Subcutaneous abdominal adipose tissue (tissue), 5 donors: Measurements from ENCODE around the gene PDGFA.

Experiments used
- H3K27ac ChIP-seq: one replicate; pipeline ENCODE4 v1.7.0; 2013; ENCODE audit warnings: low read depth, mild to moderate bottlenecking, inconsistent platforms, low read length, moderate library complexity
- H3K27me3 ChIP-seq, 5 donors: one replicate each; pipeline ENCODE4 v1.7.0; 2013; ENCODE audit warnings: low read length in 5 of 5, inconsistent platforms in 1 of 5; ENCODE audit not compliant: control insufficient read depth in 5 of 5, insufficient read depth in 4 of 5
- H3K36me3 ChIP-seq, 5 donors: one replicate each; pipeline ENCODE4 v1.7.0; 2013; ENCODE audit warnings: low read length in 5 of 5; ENCODE audit not compliant: control insufficient read depth in 5 of 5, insufficient read depth in 5 of 5
- H3K4me1 ChIP-seq, 5 donors: one replicate each; pipeline ENCODE4 v1.7.0; 2013; ENCODE audit warnings: low read length in 5 of 5, mild to moderate bottlenecking in 3 of 5, moderate library complexity in 1 of 5; ENCODE audit not compliant: control insufficient read depth in 5 of 5, insufficient read depth in 5 of 5
- H3K4me3 ChIP-seq, 5 donors: one replicate each; pipeline ENCODE4 v1.7.0; 2013; ENCODE audit warnings: low read length in 5 of 5, low read depth in 1 of 5
- H3K9ac ChIP-seq, 5 donors: one replicate each; pipeline ENCODE4 v1.7.0; 2013; ENCODE audit warnings: low read length in 5 of 5, mild to moderate bottlenecking in 4 of 5, moderate library complexity in 3 of 5
- H3K9me3 ChIP-seq, 5 donors: one replicate each; pipeline ENCODE4 v1.7.0; 2013; ENCODE audit warnings: low read length in 5 of 5; ENCODE audit not compliant: control insufficient read depth in 5 of 5
- donor health status: healthy.
- donor health status: healthy.
- donor health status: healthy.
- donor health status: healthy.
- donor health status: healthy.

The PDGFA gene

DNA sequence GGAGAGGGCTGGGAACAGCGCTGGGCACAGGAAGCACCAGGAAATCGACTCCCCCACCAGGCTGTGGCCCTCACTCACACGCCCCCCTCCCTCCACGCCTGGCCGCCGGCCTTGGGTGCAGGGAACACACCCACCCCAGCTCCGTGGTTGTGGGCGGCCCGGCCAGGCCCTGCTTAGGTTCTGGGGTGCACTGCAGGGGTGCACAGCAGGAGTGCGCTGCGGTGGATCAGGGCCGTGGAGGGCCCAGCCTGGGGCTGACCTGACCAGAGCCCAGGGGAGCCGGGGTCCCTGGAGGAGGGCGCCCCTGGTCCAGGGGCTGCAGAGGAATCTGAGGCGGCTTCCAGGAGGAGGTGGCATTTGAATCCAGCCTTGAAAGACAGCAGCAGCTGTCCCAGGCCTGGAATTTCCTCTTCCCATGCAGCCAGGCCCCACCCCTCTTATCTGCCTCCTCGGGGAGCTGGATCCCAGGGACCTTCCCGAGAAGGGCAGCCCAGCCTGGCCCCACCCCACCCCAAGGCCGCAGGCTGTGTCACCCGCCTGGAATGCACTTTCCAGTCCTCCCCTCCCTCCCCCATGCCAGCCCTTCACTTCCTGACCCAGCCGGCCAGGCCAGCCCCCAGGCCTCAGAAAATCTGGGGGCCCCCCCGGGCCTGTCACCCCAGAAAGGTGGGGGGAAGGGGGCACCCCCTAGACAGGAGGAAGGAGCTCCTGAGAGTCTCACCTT lies 18.4 kb upstream of the PDGFA start:
- H3K9ac ChIP-seq: no peak overlapping the region

GRCh38 chr7:536231-536630 lies 16.6 kb upstream of the PDGFA start:
- Histone ChIP-seq H3K27ac (no peak overlapping the region), H3K4me1 (peaks cover 0 to 3% (median 0%) of the 10 kb centered on the region in 5 donors), H3K36me3 (no peaks in the 10 kb centered on the region), H3K27me3 (peaks cover 8 to 26% (median 13%) of the 10 kb centered on the region in 5 donors), H3K4me3 (no peak overlapping the region), H3K9me3 (peaks cover 0 to 13% (median 5%) of the 10 kb centered on the region in 5 donors), H3K9ac (no peak overlapping the region)

More for the DNA sequence above, 18.4 kb upstream of the PDGFA start:
- Histone ChIP-seq H3K27ac (no peak overlapping the region), H3K36me3 (no peaks in the 10 kb centered on the region), H3K4me3 (no peak overlapping the region), H3K27me3 (peaks cover 4 to 20% (median 8%) of the 10 kb centered on the region in 5 donors), H3K4me1 (peaks cover 2 to 13% (median 8%) of the 10 kb centered on the region in 5 donors), H3K9me3 (peaks cover 0 to 13% (median 5%) of the 10 kb centered on the region in 5 donors)

DNA sequence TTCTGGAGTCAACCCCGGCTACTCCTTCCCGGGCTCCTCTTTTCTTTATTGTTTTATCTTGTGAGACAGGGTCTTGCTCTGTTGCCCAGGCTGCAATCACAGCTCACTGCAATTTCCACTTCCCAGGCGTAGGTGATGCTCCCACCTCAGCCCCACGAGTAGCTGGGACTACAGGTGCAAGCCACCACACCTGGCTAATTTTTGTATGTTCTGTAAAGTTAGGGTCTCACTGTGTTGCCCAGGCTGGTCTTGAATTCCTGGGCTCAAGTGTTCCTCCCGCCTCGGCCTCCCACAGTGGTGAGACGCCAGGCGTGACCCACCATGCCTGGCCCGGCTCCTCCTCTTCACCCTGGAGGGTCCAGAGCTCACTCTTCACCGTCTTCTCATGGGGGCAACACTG lies 15.3 kb upstream of the PDGFA start:
- Histone ChIP-seq H3K4me1 (peaks cover 0 to 3% (median 0%) of the 10 kb centered on the region in 5 donors), H3K27me3 (peaks cover 12 to 27% (median 13%) of the 10 kb centered on the region in 5 donors), H3K9me3 (peaks cover 0 to 8% (median 5%) of the 10 kb centered on the region in 5 donors), H3K9ac (no peak overlapping the region), H3K36me3 (no peaks in the 10 kb centered on the region), H3K4me3 (no peak overlapping the region), H3K27ac (no peak overlapping the region)

GRCh38 chr7:534075-534474 lies 14.4 kb upstream of the PDGFA start:
- Histone ChIP-seq H3K4me1 (peaks cover 0 to 3% (median 0%) of the 10 kb centered on the region in 5 donors), H3K36me3 (no peaks in the 10 kb centered on the region), H3K4me3 (no peak overlapping the region), H3K27me3 (peaks cover 12 to 26% (median 13%) of the 10 kb centered on the region in 5 donors), H3K9ac (no peak overlapping the region), H3K27ac (no peak overlapping the region), H3K9me3 (peaks cover 0 to 8% (median 5%) of the 10 kb centered on the region in 5 donors)

GRCh38 chr7:533266-533665 lies 13.6 kb upstream of the PDGFA start:
- Histone ChIP-seq H3K36me3 (no peaks in the 10 kb centered on the region), H3K4me1 (no peaks in the 10 kb centered on the region), H3K27me3 (peaks cover 10 to 28% (median 13%) of the 10 kb centered on the region in 5 donors), H3K9ac (no peak overlapping the region), H3K9me3 (peaks cover 0 to 8% (median 5%) of the 10 kb centered on the region in 5 donors), H3K27ac (no peak overlapping the region), H3K4me3 (no peak overlapping the region)

- no peaks in the 10 kb centered on the region for H3K4me1 ChIP-seq
- H3K4me3 ChIP-seq: no peak overlapping the region
- no peaks in the 10 kb centered on the region for H3K36me3 ChIP-seq
- H3K27me3 ChIP-seq: peaks cover 10 to 23% (median 13%) of the 10 kb centered on the region in 5 donors
- no peak overlapping the region for H3K27ac ChIP-seq
- peaks cover 0 to 8% (median 5%) of the 10 kb centered on the region in 5 donors for H3K9me3 ChIP-seq
- no peak overlapping the region for H3K9ac ChIP-seq
These were observed 12.9 kb upstream of the PDGFA start for GRCh38 chr7:532379-533143.

DNA sequence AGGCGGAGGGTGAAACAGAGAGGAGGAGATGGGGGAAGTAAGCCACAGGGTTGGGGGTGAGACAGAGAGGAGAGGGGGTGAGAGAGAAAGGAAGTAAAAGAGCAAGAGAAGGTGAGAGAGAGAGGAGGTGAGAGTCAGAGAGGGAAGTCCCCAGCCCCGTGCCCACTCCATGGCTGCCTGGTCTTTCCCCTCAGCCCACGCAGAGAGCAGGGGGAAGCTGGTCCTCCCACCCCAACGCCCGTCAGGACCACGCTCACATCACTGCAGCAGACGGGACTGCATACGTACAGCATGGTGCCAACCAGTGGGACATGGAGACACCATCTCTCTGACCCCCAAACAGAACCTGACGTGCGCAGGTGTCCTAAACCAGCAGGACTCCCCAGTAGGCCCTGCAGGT lies 12.1 kb upstream of the PDGFA start:
- Histone ChIP-seq H3K9me3 (peaks cover 0 to 3% (median under 1%) of the 10 kb centered on the region in 5 donors), H3K36me3 (no peaks in the 10 kb centered on the region), H3K27me3 (peaks cover 10 to 23% (median 13%) of the 10 kb centered on the region in 5 donors), H3K27ac (no peak overlapping the region), H3K4me1 (no peaks in the 10 kb centered on the region), H3K9ac (no peak overlapping the region), H3K4me3 (no peak overlapping the region)

DNA sequence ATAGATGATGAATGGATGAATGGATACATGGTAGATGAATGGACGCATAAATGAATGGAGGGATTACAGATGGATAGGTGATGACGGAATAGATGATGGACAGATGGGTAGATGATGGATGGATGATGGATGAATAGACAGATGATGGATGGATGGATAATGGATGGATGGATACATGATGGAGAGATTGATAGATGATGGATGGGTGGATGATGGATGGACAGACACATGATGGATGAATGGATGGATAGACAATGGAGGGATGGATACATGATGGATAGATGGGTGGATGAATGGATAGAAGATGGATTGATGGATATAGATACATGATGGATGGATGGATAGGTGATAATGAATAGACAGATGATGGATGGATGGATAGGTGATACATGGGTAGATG lies 8.8 kb upstream of the PDGFA start:
- H3K27ac ChIP-seq: no peak overlapping the region
- H3K27me3 ChIP-seq: peaks cover 9 to 30% (median 23%) of the 10 kb centered on the region in 5 donors
- H3K9ac ChIP-seq: no peak overlapping the region
- H3K9me3 ChIP-seq: no peaks in the 10 kb centered on the region
- no peak overlapping the region for H3K4me3 ChIP-seq
- H3K4me1 ChIP-seq: no peaks in the 10 kb centered on the region
- H3K36me3 ChIP-seq: no peaks in the 10 kb centered on the region

GRCh38 chr7:527723-528122 lies 8.1 kb upstream of the PDGFA start:
- Histone ChIP-seq H3K4me3 (no peak overlapping the region), H3K9me3 (no peaks in the 10 kb centered on the region), H3K27ac (no peak overlapping the region), H3K4me1 (peaks cover 0 to 5% (median under 1%) of the 10 kb centered on the region in 5 donors), H3K36me3 (no peaks in the 10 kb centered on the region), H3K9ac (no peak overlapping the region), H3K27me3 (peaks cover 14 to 33% (median 27%) of the 10 kb centered on the region in 5 donors)
